ENCODE results near the gene FBXL17. TPM values are rescaled to one million over a fixed set of nuclear protein-coding genes. Genes with fewer than 3 reads are reported as not detected.

Gene FBXL17
- total RNA-seq, 1 experiment from 2014 or later, result 18.2 TPM

DNA sequence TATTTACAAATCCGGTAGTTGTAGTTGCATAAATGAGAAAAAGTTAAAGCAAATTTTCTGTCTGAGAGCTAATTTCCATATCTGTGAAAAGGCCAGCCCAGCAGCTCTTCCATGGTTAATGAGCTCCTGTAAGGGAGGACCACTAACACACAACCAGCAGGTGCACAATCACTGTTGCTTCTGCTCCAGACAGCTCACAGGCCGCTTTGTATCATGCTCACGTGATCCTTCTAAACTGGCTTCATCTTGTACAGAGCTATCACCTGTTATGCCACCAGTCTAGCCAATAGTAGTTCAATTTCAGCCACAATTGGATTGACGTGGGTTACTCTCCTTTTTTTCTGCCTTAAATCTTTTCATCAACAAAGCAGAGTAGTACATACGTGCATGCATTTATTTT is 38.3 kb upstream of the FBXL17 start:
- intact Hi-C loops (cut with micrococcal nuclease), result no loop called here
- H3K27ac Mint-ChIP-seq (ENCODE audit: low read depth, unreplicated experiment), result no peak overlapping the region

DNA sequence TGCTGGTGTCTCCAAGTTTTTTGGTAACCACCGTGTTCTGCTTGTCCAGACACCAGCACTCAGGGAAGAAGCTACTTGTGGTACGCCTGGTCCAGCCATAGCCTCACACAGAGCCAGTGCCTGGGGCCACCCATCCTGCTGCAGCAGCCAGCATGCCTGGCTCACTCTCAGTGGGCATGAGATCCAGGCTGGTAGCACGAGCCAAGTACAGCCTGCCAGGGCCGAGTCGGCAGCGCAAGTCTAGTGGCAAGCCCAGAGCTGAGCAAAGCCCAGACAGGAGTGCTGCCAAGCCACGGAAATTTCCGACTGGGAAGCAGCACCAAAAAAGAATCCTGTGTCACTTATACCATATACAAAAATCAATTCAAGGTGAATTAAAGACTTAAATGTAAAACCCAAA is 36.3 kb upstream of the FBXL17 start:
- CTCF ChIA-PET, result no interaction called here
- TF ChIP-seq, protein P1, sequence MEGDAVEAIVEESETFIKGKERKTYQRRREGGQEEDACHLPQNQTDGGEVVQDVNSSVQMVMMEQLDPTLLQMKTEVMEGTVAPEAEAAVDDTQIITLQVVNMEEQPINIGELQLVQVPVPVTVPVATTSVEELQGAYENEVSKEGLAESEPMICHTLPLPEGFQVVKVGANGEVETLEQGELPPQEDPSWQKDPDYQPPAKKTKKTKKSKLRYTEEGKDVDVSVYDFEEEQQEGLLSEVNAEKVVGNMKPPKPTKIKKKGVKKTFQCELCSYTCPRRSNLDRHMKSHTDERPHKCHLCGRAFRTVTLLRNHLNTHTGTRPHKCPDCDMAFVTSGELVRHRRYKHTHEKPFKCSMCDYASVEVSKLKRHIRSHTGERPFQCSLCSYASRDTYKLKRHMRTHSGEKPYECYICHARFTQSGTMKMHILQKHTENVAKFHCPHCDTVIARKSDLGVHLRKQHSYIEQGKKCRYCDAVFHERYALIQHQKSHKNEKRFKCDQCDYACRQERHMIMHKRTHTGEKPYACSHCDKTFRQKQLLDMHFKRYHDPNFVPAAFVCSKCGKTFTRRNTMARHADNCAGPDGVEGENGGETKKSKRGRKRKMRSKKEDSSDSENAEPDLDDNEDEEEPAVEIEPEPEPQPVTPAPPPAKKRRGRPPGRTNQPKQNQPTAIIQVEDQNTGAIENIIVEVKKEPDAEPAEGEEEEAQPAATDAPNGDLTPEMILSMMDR (IDR thresholded peaks at IDR 0.05; ENCODE audit: unreplicated experiment), result no peak
- Mint-ChIP-seq H3K36me3 (ENCODE audit: insufficient read depth, unreplicated experiment) (no peaks in the 10 kb centered on the region), H3K27me3 (ENCODE audit: insufficient read depth, unreplicated experiment) (no peaks in the 10 kb centered on the region), H3K4me1 (ENCODE audit: insufficient read depth, unreplicated experiment) (no peaks in the 10 kb centered on the region), H3K4me3 (ENCODE audit: unreplicated experiment) (no peak overlapping the region), H3K9me3 (ENCODE audit: unreplicated experiment) (no peaks in the 10 kb centered on the region), H3K27ac (ENCODE audit: low read depth, unreplicated experiment) (no peak overlapping the region)
- BruUV-seq (replicated peaks), result no TSS peak
- intact Hi-C loops (cut with micrococcal nuclease), result no loop called here
- no peak for DNase-seq (ENCODE audit: unreplicated experiment)
- POLR2A ChIA-PET, result interaction anchor here (0.5 to 0.6 kb wide), 2 partner anchors 21 to 224 kb away, joined by 3 read pairs; no protein-coding TSS in a partner anchor

More for the DNA sequence above, 38.3 kb upstream of the FBXL17 start:
- POLR2A ChIA-PET, result no interaction called here
- Mint-ChIP-seq H3K9me3 (ENCODE audit: unreplicated experiment) (no peaks in the 10 kb centered on the region), H3K4me3 (ENCODE audit: unreplicated experiment) (no peak overlapping the region), H3K36me3 (ENCODE audit: insufficient read depth, unreplicated experiment) (no peaks in the 10 kb centered on the region), H3K4me1 (ENCODE audit: insufficient read depth, unreplicated experiment) (no peaks in the 10 kb centered on the region), H3K27me3 (ENCODE audit: insufficient read depth, unreplicated experiment) (no peaks in the 10 kb centered on the region)
- CTCF ChIA-PET, result interaction anchor here (0.8 kb wide), 1 partner anchor 14 kb away, joined by 3 read pairs; no protein-coding TSS in a partner anchor
- DNase-seq (ENCODE audit: unreplicated experiment), result no peak
- TF ChIP-seq, protein P1 (IDR thresholded peaks at IDR 0.05; ENCODE audit: unreplicated experiment), result no peak
- no TSS peak for BruUV-seq (replicated peaks)

DNA sequence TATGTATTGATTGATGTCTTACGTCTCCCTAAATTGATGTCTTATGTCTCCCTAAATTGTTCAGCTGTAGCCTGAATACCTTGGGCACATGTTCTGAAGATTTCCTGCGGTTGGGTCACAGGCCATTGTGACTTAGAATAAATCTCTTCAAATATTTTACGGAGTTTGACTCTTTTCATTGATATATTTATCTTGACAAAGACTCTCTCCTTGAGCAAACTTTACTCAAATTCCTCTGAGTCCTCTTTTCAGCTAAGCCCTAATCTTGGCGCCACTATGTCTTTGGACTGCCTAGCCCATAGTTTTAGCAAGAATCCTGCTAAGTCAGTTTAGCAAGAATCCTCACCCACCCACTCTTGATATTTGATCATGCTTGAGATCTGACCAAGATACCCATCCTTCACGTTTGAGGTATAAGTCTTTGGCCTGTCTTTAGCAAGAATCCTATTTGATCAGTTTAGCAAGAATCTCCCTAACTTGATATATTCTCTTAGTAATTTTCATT is 35.3 kb upstream of the FBXL17 start:
- H3K9me3 Mint-ChIP-seq (ENCODE audit: unreplicated experiment), result no peaks in the 10 kb centered on the region
- H3K27me3 Mint-ChIP-seq (ENCODE audit: insufficient read depth, unreplicated experiment), result no peaks in the 10 kb centered on the region
- no peak for DNase-seq (ENCODE audit: unreplicated experiment)
- intact Hi-C loops (cut with micrococcal nuclease), result no loop called here
- H3K4me3 Mint-ChIP-seq (ENCODE audit: unreplicated experiment), result no peak overlapping the region
- CTCF ChIA-PET, result interaction anchor here (0.6 kb wide), 1 partner anchor 450 kb away, joined by 3 read pairs; no protein-coding TSS in a partner anchor
- POLR2A ChIA-PET, result no interaction called here
- H3K4me1 Mint-ChIP-seq (ENCODE audit: insufficient read depth, unreplicated experiment), result no peaks in the 10 kb centered on the region
- TF ChIP-seq, protein P1 (IDR thresholded peaks at IDR 0.05; ENCODE audit: unreplicated experiment), result no peak
- no TSS peak for BruUV-seq (replicated peaks)
- H3K27ac Mint-ChIP-seq (ENCODE audit: low read depth, unreplicated experiment), result no peak overlapping the region
- H3K36me3 Mint-ChIP-seq (ENCODE audit: insufficient read depth, unreplicated experiment), result no peaks in the 10 kb centered on the region

DNA sequence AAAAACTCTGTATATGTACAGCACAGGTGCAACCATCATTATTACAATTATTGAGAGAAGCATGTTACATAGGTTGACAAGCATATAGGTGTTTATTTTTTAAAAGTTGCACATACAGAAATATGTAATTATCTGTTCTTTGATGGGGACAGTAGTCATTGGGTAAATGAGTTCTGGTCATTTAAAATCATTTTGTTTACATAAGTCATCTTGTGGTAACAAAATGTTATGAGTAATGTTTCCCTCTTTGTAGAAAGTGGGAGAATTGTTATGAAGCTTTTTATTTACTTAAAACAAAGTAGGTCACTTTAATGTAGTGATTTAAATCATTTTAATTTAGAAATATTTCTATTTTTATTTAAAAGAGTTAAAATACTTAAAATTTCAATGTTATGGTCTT is 33.8 kb upstream of the FBXL17 start:
- Mint-ChIP-seq H3K4me1 (ENCODE audit: insufficient read depth, unreplicated experiment) (no peaks in the 10 kb centered on the region), H3K4me3 (ENCODE audit: unreplicated experiment) (no peak overlapping the region), H3K9me3 (ENCODE audit: unreplicated experiment) (no peaks in the 10 kb centered on the region), H3K36me3 (ENCODE audit: insufficient read depth, unreplicated experiment) (no peaks in the 10 kb centered on the region), H3K27me3 (ENCODE audit: insufficient read depth, unreplicated experiment) (no peaks in the 10 kb centered on the region), H3K27ac (ENCODE audit: low read depth, unreplicated experiment) (no peak overlapping the region)
- CTCF ChIA-PET, result no interaction called here
- no peak for DNase-seq (ENCODE audit: unreplicated experiment)
- TF ChIP-seq, protein P1 (IDR thresholded peaks at IDR 0.05; ENCODE audit: unreplicated experiment), result no peak
- POLR2A ChIA-PET, result no interaction called here
- no TSS peak for BruUV-seq (replicated peaks)
- intact Hi-C loops (cut with micrococcal nuclease), result no loop called here
